K562 (cell line): ENCODE results near the gene SERPINE1. TPM values are rescaled to one million over a fixed set of nuclear protein-coding genes. Genes with fewer than 3 reads are reported as not detected.

Experiments
- ATAC-seq: fragments of 200-7000 bp; cut with Tn5 transposase; 3 replicates; pipeline ENCODE4 v1.9.1; 2020; ENCODE audit warnings: moderate library complexity
- BruUV-seq: library from RNA; stranded (reverse); fragments of 400-500 nt; replicated peaks from 2 replicates; lab custom pipeline; 2021; lab: Mats Ljungman, UMichigan
- CTCF ChIA-PET: fragments of 300-600 bp; formaldehyde crosslinking; extraction: SDS; loops from one replicate; lab custom pipeline; 2021; ENCODE audit warnings: low intra/inter-chr PET ratio; lab: Yijun Ruan, JAX
- POLR2A ChIA-PET: fragments of 300-600, 350-650 bp; sonication (Branson Sonifier 250); formaldehyde crosslinking; extraction: SDS; loops from one replicate; lab custom pipeline; 2021; ENCODE audit warnings: antibody characterized with exemption, inconsistent platforms; lab: Yijun Ruan, JAX
- DNase-seq, 4 experiments: peaks; one replicate each; pipeline versions ENCODE4 v3.0.0 to v3.0.0-alpha.2; 2011 to 2018; ENCODE audit warnings: low spot score in 3 of 4, mixed read lengths in 3 of 4; ENCODE audit errors: extremely low read depth in 1 of 4
- FAIRE-seq: peaks from 2 replicates; lab custom pipeline; 2011; peaks lifted over from hg19 to GRCh38; lab: Jason Lieb, UNC
- H2AFZ ChIP-seq: 2 replicates; pipeline ENCODE4 v1.6.0; 2011; ENCODE audit warnings: low read depth, low read length, control low read depth, inconsistent platforms
- H3K27ac ChIP-seq: fragments of 200-600 bp; 3 replicates; pipeline ENCODE4 v1.8.0; 2011; ENCODE audit warnings: low read depth, mild to moderate bottlenecking, control low read depth, inconsistent platforms, low read length, moderate library complexity, mixed read lengths; ENCODE audit errors: extremely low read depth
- H3K27me3 ChIP-seq, 2 experiments: fragments of 300-600 bp in 1 of 2; 2 replicates in 1 of 2; 3 replicates in 1 of 2; pipeline versions ENCODE4 v1.6.0 to v1.8.0; 2011; ENCODE audit warnings: inconsistent platforms in 2 of 2, low read length in 2 of 2, mild to moderate bottlenecking in 1 of 2, mixed read lengths in 1 of 2, moderate library complexity in 1 of 2; ENCODE audit not compliant: control insufficient read depth in 2 of 2, insufficient read depth in 2 of 2
- H3K36me3 ChIP-seq: fragments of 300-600 bp; 3 replicates; pipeline ENCODE4 v1.8.0; 2011; ENCODE audit warnings: mild to moderate bottlenecking, low read length, inconsistent platforms; ENCODE audit not compliant: control insufficient read depth, insufficient read depth
- H3K4me1 ChIP-seq, 2 experiments: fragments of 200-600 bp in 1 of 2; replicated peaks in 1 of 2; 2 replicates in 1 of 2; 3 replicates in 1 of 2; pipeline versions ENCODE4 v1.5.1 to v1.8.0; 2011; ENCODE audit warnings: inconsistent platforms in 2 of 2, low read length in 2 of 2, mild to moderate bottlenecking in 1 of 2, mixed read lengths in 1 of 2, moderate library complexity in 1 of 2; ENCODE audit not compliant: control insufficient read depth in 2 of 2, insufficient read depth in 2 of 2
- H3K4me2 ChIP-seq: 2 replicates; pipeline ENCODE4 v1.6.1; 2011; ENCODE audit warnings: low read length, control low read depth, inconsistent platforms, mixed read lengths; ENCODE audit not compliant: insufficient read depth
- H3K4me3 ChIP-seq: fragments of 200-600 bp; sonication (generic), shearing (Covaris generic); 2 replicates; pipeline ENCODE4 v1.5.1; 2016; ENCODE audit warnings: control low read depth, inconsistent platforms
- H3K79me2 ChIP-seq: fragments of 200-600 bp; 3 replicates; pipeline ENCODE4 v1.8.0; 2011; ENCODE audit warnings: low read length, inconsistent platforms; ENCODE audit not compliant: control insufficient read depth, insufficient read depth
- H3K9ac ChIP-seq, 2 experiments: 2 replicates each; pipeline versions ENCODE4 v1.6.0 to v1.6.1; 2011; ENCODE audit warnings: low read depth in 2 of 2, low read length in 2 of 2, control low read depth in 1 of 2, inconsistent platforms in 1 of 2, mild to moderate bottlenecking in 1 of 2, mixed read lengths in 1 of 2; ENCODE audit not compliant: insufficient read depth in 1 of 2
- H3K9me1 ChIP-seq: one replicate; pipeline ENCODE4 v1.6.0; 2011; ENCODE audit warnings: inconsistent platforms, mild to moderate bottlenecking, low read length, moderate library complexity; ENCODE audit not compliant: control insufficient read depth, insufficient read depth
- H3K9me3 ChIP-seq: replicated peaks from 2 replicates; pipeline ENCODE4 v1.5.1; 2011; ENCODE audit warnings: low read depth, low read length, inconsistent platforms; ENCODE audit not compliant: control insufficient read depth, insufficient read depth
- H4K20me1 ChIP-seq: replicated peaks from 2 replicates; pipeline ENCODE4 v1.6.1; 2011; ENCODE audit warnings: low read length, inconsistent platforms, mixed read lengths; ENCODE audit not compliant: control insufficient read depth, insufficient read depth
- BRF1 ChIP-seq: IDR thresholded peaks from 3 replicates; pipeline ENCODE4 v1.6.1; 2011; ENCODE audit warnings: borderline replicate concordance, mild to moderate bottlenecking; ENCODE audit not compliant: insufficient read length; ENCODE audit errors: extremely low read depth
- CBFA2T2 ChIP-seq: fragments of 450-650 bp; conservative IDR thresholded peaks from 2 replicates; pipeline ENCODE4 v1.6.1; 2017; ENCODE audit warnings: mild to moderate bottlenecking
- FOS ChIP-seq: IDR thresholded peaks from 3 replicates; pipeline ENCODE4 v1.6.1; 2011; ENCODE audit not compliant: insufficient read length; ENCODE audit errors: extremely low read depth
- JUND ChIP-seq, 2 experiments: IDR thresholded peaks; 2 replicates in 1 of 2; 3 replicates in 1 of 2; pipeline ENCODE4 v1.6.1; 2011; ENCODE audit warnings: borderline replicate concordance in 2 of 2, low read depth in 2 of 2, low read length in 2 of 2, improper control_type of control experiment in 1 of 2, missing biosample characterization in 1 of 2, missing genetic modification characterization in 1 of 2, missing genetic modification reagents in 1 of 2
- MBD2 ChIP-seq: sonication (generic); IDR thresholded peaks from 2 replicates; pipeline ENCODE4 v1.6.1; 2016; ENCODE audit warnings: low read depth, borderline replicate concordance
- RBM34 ChIP-seq: fragments of 200-400 bp; formaldehyde crosslinking; IDR thresholded peaks from 2 replicates; pipeline ENCODE4 v1.6.1; 2018; ENCODE audit warnings: low read length, borderline replicate concordance; ENCODE audit not compliant: insufficient read depth
- SPI1 ChIP-seq: IDR thresholded peaks from 2 replicates; pipeline ENCODE4 v1.6.1; 2011; ENCODE audit warnings: low read depth, low read length, control low read depth, borderline replicate concordance
- SREBF1 ChIP-seq: fragments of 150-350 bp; IDR thresholded peaks from 2 replicates; pipeline ENCODE4 v1.6.1; 2014; ENCODE audit warnings: antibody characterized with exemption, low read depth, low read length, borderline replicate concordance
- ZBTB7A ChIP-seq: IDR thresholded peaks from 2 replicates; pipeline ENCODE4 v1.6.1; 2011; ENCODE audit warnings: low read depth, mild to moderate bottlenecking, low read length, moderate library complexity, borderline replicate concordance; ENCODE audit not compliant: control insufficient read depth
- ZNF134 ChIP-seq: fragments of 250-450 bp; sonication (Bioruptor Pico); conservative IDR thresholded peaks from 2 replicates; pipeline ENCODE4 v1.4.0; 2020
- ZNF224 ChIP-seq: sonication (generic); formaldehyde crosslinking; IDR thresholded peaks from 2 replicates; pipeline ENCODE4 v1.8.0; 2022; ENCODE audit warnings: mild to moderate bottlenecking, missing genetic modification reagents
- ZNF384 ChIP-seq: IDR thresholded peaks from 2 replicates; pipeline ENCODE4 v1.6.1; 2012; ENCODE audit warnings: low read depth, low read length, improper control_type of control experiment
- ZNF583 ChIP-seq: fragments of 250-450 bp; sonication (Bioruptor Pico); IDR thresholded peaks from 2 replicates; pipeline ENCODE4 v1.4.0; 2020
- ZNF778 ChIP-seq: fragments of 450-650 bp; formaldehyde crosslinking; IDR thresholded peaks from 2 replicates; pipeline ENCODE4 v1.4.0; 2020; ENCODE audit warnings: mild to moderate bottlenecking, moderate library complexity
- WGBS: fragments of 100-300 bp; shearing (Covaris generic); methylation state at CpG from one replicate; pipeline ENCODE4 v1.1.6; 2016; ENCODE audit warnings: low coverage, mixed read lengths; ENCODE audit not compliant: insufficient coverage; ENCODE audit errors: missing lambda C conversion rate; 5-methylcytosine and 5-hydroxymethylcytosine counted together
- in situ Hi-C: fragments of 300-500 bp; cut with MboI; formaldehyde crosslinking; loops from 4 replicates; pipeline ENCODE4 v1.15.0; 2018; ENCODE audit warnings: inconsistent platforms, mixed read lengths
- intact Hi-C: fragments of 100-400 bp; cut with micrococcal nuclease; formaldehyde crosslinking; loops from 2 replicates; pipeline ENCODE4 v1.14.2; 2022
- polyA plus RNA-seq, 8 experiments: library from polyadenylated mRNA; depleted of rRNA in 4 of 8; stranded (reverse) in 5 of 8; unstranded in 3 of 8; fragments of >200 nt; fragmentation: Nextera tagmentation in 2 of 8; fragmentation: Illumina TruSeq in 1 of 8; extraction: Ambion mirVana in 2 of 8; extraction: Trizol in 1 of 8; gene quantifications; 2 replicates each; pipeline versions ENCODE4 v1.2.1 to v1.2.3, GENCODE V29; 2011 to 2014; ENCODE audit warnings: inconsistent platforms in 1 of 8, missing spikeins in 1 of 8
- total RNA-seq, 7 experiments: library from RNA; depleted of rRNA in 6 of 7; stranded (reverse); fragments of >200 nt in 6 of 7; fragmentation: Illumina TruSeq in 2 of 7; extraction: Trizol in 2 of 7; gene quantifications; 2 replicates each; pipeline versions ENCODE4 v1.2.1 to v1.2.3, GENCODE V29; 2011 to 2021; ENCODE audit warnings: low replicate concordance in 1 of 7
- TF ChIP-seq, protein P1 (sequence below), 2 experiments: fragments of 450-650 bp in 1 of 2; sonication (generic) in 1 of 2; formaldehyde crosslinking in 1 of 2; IDR thresholded peaks in 1 of 2; conservative IDR thresholded peaks in 1 of 2; 2 replicates each; pipeline versions ENCODE4 v1.6.1 to v1.8.1; 2016 to 2023; ENCODE audit warnings: mild to moderate bottlenecking in 2 of 2, moderate library complexity in 2 of 2, inconsistent platforms in 1 of 2, missing genetic modification reagents in 1 of 2

Gene SERPINE1
- total and polyA plus RNA-seq, 9 of the 15 experiments (the other 6 are each of a cell fraction or from before 2014, with no cell fraction given) = 0.22 to 4.8 (median 0.91) TPM

DNA sequence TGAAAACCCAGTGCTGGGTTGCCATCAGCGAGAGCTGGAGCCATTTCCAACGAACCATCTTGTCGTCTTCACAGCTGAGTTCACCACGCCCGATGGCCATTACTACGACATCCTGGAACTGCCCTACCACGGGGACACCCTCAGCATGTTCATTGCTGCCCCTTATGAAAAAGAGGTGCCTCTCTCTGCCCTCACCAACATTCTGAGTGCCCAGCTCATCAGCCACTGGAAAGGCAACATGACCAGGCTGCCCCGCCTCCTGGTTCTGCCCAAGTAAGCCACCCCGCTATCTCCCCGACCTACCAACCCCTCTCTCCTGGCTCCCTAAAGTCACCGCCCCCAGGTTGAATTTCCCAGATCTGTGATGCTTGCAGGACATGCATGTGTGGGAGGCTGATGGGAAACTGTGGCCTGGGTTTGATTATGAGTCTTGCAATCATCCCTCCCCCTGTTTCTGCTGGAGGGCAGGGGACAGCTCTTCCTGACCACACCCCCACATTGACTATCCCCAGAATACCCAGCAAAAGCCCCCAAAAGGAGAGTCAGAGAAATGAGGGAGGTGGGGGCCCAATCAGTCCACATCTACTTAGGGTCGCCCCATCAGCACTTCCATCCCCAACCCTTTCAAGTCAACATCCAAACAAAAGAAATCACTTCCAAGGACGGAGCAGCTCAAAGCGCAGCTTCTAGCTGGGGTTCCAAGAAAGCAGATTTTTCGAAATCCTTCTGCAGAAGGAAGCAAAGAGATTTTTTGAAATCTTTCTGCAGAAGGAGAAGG is 6.9 kb downstream of the SERPINE1 start (continued):
- 0 out of 2 replicates have a peak, but pooled peaks have one; percentile 12 for TF ChIP-seq CBFA2T2
- TF ChIP-seq FOS = no peak
- 0 out of 2 replicates have a peak, but pooled peaks have one; percentile 8 for TF ChIP-seq MBD2
- TF ChIP-seq ZNF224 (CRISPR knock-in tag) = no peak
- TF ChIP-seq JUND (IDR thresholded peaks at IDR 0.05; ENCODE audit: borderline replicate concordance, low read depth, low read length) = no peak
- TF ChIP-seq JUND (tag; IDR thresholded peaks at IDR 0.05; ENCODE audit: borderline replicate concordance, low read depth, low read length) = no peak
- TF ChIP-seq RBM34 = no peak
- TF ChIP-seq SREBF1 = no peak
- no peak for TF ChIP-seq ZNF583 (CRISPR knock-in tag)

- no peaks in the 10 kb centered on the region for H3K79me2 ChIP-seq
- no peak overlapping the region for H3K4me3 ChIP-seq
- BruUV-seq = no TSS peak
- FAIRE-seq = no peak
- no peaks in the 10 kb centered on the region for H4K20me1 ChIP-seq
- H3K27me3 ChIP-seq = no peaks in the 10 kb centered on the region
- H3K4me1 ChIP-seq = peaks cover 20 to 42% of the 10 kb centered on the region in 2 experiments
- no peak overlapping the region for H2AFZ ChIP-seq
- H3K9ac ChIP-seq = no peak overlapping the region
- CTCF ChIA-PET = no interaction called here
- ATAC-seq = no peak
- H3K36me3 ChIP-seq = no peaks in the 10 kb centered on the region
- no peaks in the 10 kb centered on the region for H3K9me3 ChIP-seq
- intact Hi-C loops = no loop called here
- DNase-seq = no peak
- POLR2A ChIA-PET = interaction anchor here (0.5 to 3.1 kb wide), 5 partner anchors 10 to 34 kb away, joined by 3 to 13 read pairs (median 3); partner anchors contain the start of gene AP1S1
- 57% methylated on average over 4 of the region's 6 CpGs for WGBS
- TF ChIP-seq, protein P1, sequence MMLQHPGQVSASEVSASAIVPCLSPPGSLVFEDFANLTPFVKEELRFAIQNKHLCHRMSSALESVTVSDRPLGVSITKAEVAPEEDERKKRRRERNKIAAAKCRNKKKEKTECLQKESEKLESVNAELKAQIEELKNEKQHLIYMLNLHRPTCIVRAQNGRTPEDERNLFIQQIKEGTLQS (IDR thresholded peaks at IDR 0.05) = 0 out of 2 replicates have a peak, but pooled peaks have one; percentile 16
- TF ChIP-seq, protein P1 (CRISPR knock-in tag; conservative IDR thresholded peaks at IDR 0.05) = no peak
- TF ChIP-seq SPI1 (peak; percentile 85), ZNF384 (peak; percentile 26; the same call in 1 of the 2 replicates), BRF1 (no peak), ZNF778 (CRISPR knock-in tag) (no peak), ZBTB7A (no peak), ZNF134 (CRISPR knock-in tag) (no peak)
- H3K27ac ChIP-seq = no peak overlapping the region
- no peak overlapping the region for H3K4me2 ChIP-seq
- H3K9me1 ChIP-seq = no peaks in the 10 kb centered on the region
- in situ Hi-C loops = no loop called here
Measured at GRCh38 chr7:101134399-101134980, 7.6 kb downstream of the SERPINE1 start.
